ENCODE results near the gene PXK. TPM values are rescaled to one million over a fixed set of nuclear protein-coding genes. Genes with fewer than 3 reads are reported as not detected.

The PXK gene
- polyA plus RNA-seq, 1 donor = 17.2 TPM

DNA sequence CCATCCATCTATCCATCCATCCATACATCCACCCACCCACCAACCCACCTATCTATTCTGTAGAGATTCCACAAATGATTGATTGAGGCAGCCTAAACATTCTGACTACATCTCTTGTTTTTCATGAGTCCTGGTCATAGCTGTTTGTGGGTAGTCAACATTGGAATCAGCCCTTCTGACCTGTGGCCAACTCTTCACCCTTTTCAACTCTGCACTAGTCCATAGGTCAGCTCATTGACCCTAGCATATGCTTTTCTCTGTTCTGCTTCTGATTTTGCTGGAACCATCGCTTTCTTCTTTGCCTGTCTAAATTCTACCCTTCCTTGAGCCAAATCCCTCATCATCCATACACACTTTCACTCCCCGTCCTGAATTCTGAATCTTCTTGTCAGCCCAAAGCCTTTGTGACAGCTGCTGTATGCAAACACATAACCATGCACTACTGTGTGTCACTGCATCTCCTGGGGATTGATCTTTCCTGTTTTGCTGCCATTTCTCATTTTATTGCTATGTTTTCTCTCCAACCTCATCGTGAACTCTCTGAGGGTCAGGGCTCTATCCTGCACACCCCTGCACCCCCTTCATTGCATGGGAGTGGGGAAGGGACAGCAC lies 142.4 kb downstream of the PXK start:
- Histone ChIP-seq H3K36me3 (ENCODE audit: control insufficient read depth, insufficient read depth, low read length) (no peaks in the 10 kb centered on the region), H3K4me1 (ENCODE audit: control insufficient read depth, insufficient read depth, low read length) (peaks cover 22% of the 10 kb centered on the region), H3K27me3 (ENCODE audit: control insufficient read depth, insufficient read depth, low read length) (no peaks in the 10 kb centered on the region), H3K9me3 (ENCODE audit: control insufficient read depth, low read depth, low read length) (peaks cover 4% of the 10 kb centered on the region), H3K27ac (ENCODE audit: low read length) (no peak overlapping the region), H3K4me3 (ENCODE audit: low read length) (no peak overlapping the region)
- no peak for DNase-seq
- WGBS (ENCODE audit: insufficient coverage, low lambda C conversion rate) = 100% methylated on average over 1 of the region's 3 CpGs

Other genes with a start within 250 kb of the PXK start
- 56.2 TPM for gene DNASE1L3, start 121.9 kb upstream of the PXK start, polyA plus RNA-seq
- 33.8 TPM for gene ABHD6, start 95.1 kb upstream of the PXK start, polyA plus RNA-seq
- 21.5 TPM for gene RPP14, start 26.6 kb upstream of the PXK start, polyA plus RNA-seq
- 14.7 TPM for gene HTD2, start 26.4 kb upstream of the PXK start, polyA plus RNA-seq
- gene PDHB, start 100.9 kb downstream of the PXK start, polyA plus RNA-seq = 72.3 TPM
- 25.3 TPM for gene KCTD6, start 159.2 kb downstream of the PXK start, polyA plus RNA-seq
- gene ACOX2, start 204.3 kb downstream of the PXK start, polyA plus RNA-seq = 96.9 TPM
- gene FAM107A, start 244.5 kb downstream of the PXK start, polyA plus RNA-seq = 1.3 TPM